Measurements from ENCODE around the gene LEF1.
"Not testable (repeated sequence)": the region's sequence is repeated elsewhere in the genome, so short reads cannot be mapped to it uniquely, and the experiment has no call there.

LEF1 gene

GRCh38 chr4:108054025-108054638 is 114.6 kb downstream of the LEF1 start:
- no peak for DNase-seq

- no peak for DNase-seq
Measured at GRCh38 chr4:108053251-108053711, 115.5 kb downstream of the LEF1 start.

DNA sequence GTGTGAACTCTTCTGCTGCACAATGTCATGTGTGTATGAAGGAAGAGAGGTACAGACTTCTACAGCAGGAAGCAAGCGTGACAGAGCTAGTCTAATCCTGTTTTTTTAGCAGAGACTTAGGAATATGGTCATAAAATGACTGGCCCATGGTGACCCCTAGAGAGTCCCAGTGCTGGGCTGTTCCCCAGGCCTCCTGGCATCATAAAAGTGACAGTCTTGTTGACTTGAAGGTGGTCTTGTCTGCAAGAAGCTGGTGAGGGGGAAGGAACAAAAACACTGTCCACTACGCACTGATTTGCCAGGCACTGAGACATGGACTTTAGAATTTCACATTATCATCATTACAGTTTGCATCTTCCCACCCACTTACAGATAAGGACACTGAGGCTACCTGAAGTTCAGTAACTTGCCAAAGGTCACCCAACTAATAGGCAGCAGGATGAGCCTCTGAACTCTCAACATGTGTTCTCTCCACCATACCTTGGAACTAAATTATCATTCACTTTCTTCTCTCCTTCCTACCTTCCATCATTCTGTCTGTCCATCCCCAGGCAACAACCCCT is 116.1 kb downstream of the LEF1 start:
- DNase-seq: no peak

GRCh38 chr4:108051343-108051742 is 117.4 kb downstream of the LEF1 start:
- no peak for DNase-seq

DNA sequence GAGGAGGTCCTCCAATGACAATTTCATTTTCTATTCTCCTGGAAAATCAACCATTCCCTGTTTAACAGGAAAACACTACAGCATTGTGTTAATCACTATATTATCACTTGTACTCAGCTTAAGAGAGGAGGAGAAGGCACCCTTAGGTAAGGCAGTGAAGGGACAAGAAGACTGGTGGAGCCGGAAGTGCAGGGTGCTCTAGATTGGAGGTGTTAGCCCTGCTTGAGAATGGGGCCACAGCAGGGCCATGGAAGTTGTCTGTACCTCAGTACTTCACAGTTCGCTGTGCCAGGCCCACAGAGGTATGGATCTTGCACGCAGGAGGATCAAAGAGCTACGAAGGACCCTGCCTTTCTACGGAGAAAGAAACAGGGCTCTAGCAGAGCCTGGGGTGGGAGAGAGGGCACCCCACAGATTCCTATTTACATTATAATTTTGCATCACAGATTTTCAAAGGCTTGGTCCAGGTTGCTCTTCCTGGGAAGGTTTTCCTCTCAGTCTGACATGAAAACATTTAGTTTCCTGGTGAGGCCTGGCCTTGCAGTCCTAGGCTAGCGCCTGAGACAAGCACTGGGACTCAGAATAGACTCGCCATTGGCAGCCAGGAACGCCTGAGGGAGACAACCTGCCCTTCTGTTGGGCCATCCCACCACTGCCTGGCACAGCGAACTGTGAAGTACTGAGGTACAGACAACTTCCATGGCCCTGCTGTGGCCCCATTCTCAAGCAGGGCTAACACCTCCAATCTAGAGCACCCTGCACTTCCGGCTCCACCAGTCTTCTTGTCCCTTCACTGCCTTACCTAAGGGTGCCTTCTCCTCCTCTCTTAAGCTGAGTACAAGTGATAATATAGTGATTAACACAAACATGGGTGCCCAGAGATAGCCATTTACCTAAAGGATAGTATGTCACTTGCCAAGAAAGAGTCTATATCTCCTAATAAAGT is 118.3 kb downstream of the LEF1 start:
- DNase-seq: not testable (repeated sequence)

- DNase-seq: no peak
Measured at GRCh38 chr4:108049406-108049805, 119.3 kb downstream of the LEF1 start.

DNA sequence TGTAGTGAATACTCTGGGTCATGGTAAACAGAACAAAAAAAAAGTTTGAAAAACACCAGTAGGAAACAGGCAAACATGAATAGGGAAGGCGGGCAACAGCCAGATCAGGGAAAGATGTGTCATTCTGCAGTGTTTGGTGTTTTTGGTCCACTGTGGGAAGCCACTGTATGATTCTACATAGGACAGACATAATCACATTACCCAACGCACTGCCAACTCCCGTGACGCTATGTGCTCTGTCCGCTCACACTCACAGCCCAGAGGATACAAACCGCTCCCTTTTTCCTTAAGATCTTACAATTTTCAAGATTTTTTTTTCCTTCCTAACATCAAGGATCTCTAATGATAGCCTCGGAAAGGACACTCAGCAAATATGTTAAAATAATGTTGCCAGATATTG is 119.7 kb downstream of the LEF1 start:
- DNase-seq: no peak

- no peak for DNase-seq
Measured at GRCh38 chr4:108048157-108048556, 120.6 kb downstream of the LEF1 start.

GRCh38 chr4:108047199-108047598 is 121.5 kb downstream of the LEF1 start:
- no peak for DNase-seq

DNA sequence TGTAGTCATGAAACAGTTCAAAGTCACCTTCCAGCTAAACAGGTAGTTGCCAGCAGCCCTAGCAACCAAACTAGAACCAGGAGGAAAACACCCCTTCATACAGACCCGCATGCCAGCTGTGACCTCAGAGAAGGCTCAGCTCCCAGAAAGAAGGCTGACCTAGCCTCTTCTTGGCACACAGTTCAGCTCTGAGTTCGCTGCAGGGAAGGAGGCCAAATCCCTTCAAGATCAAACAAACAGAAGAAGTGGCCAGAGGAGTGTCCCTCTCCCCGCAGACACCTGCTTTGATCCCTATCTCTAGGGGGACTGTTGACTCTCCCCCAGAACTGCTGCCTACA is 123.1 kb downstream of the LEF1 start:
- no peak for DNase-seq

- no peak for DNase-seq
Measured at GRCh38 chr4:108044951-108045686, 123.6 kb downstream of the LEF1 start.

- no peak for DNase-seq
Measured at GRCh38 chr4:108043526-108043925, 125.2 kb downstream of the LEF1 start.

GRCh38 chr4:108042927-108043326 is 125.8 kb downstream of the LEF1 start:
- DNase-seq: no peak

GRCh38 chr4:108037884-108038283 is 130.8 kb downstream of the LEF1 start:
- no peak for DNase-seq

DNA sequence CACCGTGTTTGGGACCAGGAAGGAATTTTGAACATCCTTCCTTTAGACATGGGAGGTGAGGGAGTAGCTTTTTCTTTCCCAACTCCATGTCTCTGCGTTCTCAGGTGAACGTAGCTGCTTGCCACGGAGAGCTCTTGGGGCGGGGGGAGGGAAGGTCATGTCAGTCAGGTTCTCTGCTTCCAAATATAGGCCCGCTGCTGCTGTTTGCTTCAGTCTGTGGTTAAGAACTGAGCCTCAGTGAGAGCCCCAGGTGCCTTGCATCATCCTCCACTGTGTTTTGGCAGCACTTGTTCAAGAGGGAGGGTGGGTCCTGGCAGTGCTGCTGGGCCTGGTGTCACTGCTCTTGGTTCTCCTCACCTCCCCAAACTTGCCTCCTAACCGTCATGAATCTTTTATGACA is 132.5 kb downstream of the LEF1 start:
- DNase-seq: no peak

- no peak for DNase-seq
Measured at GRCh38 chr4:108035691-108036090, 133.0 kb downstream of the LEF1 start.

DNA sequence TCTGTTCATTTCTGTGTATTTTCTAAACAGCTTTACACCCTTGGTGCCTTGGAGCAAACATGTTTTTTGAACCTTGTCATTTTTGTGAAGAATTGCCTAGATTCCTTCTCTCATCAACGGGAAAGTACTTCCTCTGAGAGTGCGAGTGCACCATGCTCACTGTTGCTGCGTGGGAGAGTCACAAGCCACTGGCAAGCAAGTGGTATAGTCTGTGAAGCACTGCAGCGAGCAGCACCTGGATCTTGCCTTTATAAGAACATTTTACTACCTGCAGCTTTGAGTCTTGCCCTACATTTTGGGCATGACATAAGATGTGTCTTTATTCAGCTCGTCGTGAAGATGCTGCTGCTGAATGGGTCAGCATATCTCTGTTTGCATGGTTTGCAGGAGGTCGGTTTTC is 134.2 kb downstream of the LEF1 start:
- no peak for DNase-seq

GRCh38 chr4:108033348-108033747 is 135.4 kb downstream of the LEF1 start:
- DNase-seq: no peak

GRCh38 chr4:108031427-108032083 is 137.2 kb downstream of the LEF1 start:
- DNase-seq: no peak

DNA sequence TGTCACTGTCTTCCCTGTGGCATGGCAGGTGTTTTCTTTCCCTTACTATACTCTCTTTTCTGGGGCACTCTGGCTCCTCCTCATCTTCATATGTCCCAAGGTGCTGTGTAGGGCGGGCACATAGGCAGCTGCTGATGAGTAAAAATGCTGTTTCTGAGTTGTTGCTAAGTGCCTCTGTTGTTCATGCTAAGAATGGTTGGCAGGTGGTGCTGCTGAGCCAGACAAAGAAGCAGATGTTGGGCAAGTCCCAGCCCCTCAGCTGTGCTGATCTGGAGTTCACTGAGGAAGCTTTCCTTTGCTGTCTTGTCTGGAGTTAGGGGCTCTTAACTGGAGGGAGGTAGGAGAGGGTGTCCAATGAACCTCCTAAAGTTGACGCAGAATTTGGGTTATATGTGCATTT is 138.4 kb downstream of the LEF1 start:
- peak; percentile 2 for DNase-seq

GRCh38 chr4:108029731-108030130 is 139.0 kb downstream of the LEF1 start:
- DNase-seq: no peak

DNA sequence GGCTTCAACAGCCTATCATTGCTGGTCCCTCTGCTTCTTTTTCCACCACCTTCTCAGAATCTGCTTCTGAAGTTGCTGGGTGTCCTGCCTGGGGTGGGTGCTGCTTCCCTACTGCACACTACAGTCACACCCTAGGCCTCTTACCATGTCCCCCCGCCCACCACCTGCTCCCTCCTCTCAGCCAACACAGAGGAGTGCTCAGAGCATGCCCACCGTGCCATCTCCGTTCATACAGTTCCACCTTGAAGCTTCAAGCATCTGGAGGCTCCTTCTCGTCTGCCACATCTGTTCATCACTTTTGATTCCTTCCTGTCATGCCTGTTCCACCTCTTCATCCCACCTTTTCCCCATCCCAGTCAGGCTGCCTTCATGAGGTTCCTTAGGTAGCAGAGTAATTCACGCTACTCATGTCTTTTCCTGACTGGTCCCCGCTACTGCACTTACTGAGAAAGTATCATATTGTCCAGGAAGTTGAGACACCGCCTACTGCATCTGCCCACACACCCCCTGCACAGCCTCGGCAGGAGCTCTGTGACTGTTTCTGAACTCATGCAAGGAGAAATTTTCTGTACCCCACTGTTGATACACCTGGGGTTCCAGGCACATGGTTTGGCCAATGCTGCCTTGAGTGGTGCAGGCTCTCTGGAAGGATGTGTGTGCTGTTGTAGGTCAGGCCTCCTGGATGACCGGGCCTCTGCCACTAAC is 139.6 kb downstream of the LEF1 start:
- no peak for DNase-seq
